ENCODE results near the gene ATRN. TPM values are rescaled to one million over a fixed set of nuclear protein-coding genes. Genes with fewer than 3 reads are reported as not detected.

The ATRN gene
- total RNA-seq, 2 experiments from 2014 or later, result 8.8 to 9.1 TPM

- no peaks in the 10 kb centered on the region for H3K27me3 Mint-ChIP-seq
- CTCF ChIA-PET, result no interaction called here
- ATAC-seq (ENCODE audit: poor library complexity) (no peak), DNase-seq (no peak)
- no peak overlapping the region for H3K27ac Mint-ChIP-seq
- intact Hi-C loops (cut with DNase I, micrococcal nuclease), result no loop called here
- H3K9me3 Mint-ChIP-seq, result no peaks in the 10 kb centered on the region
- H3K9me3 ChIP-seq (ENCODE audit: control insufficient read depth in 1 of 2, insufficient read depth in 1 of 2, low read length in 2 of 2), result no peaks in the 10 kb centered on the region
- POLR2A ChIA-PET, result no interaction called here
- H3K27me3 ChIP-seq (ENCODE audit: control insufficient read depth in 1 of 2, insufficient read depth in 2 of 2, low read length in 2 of 2), result no peaks in the 10 kb centered on the region
- peaks cover 75% of the 10 kb centered on the region for H3K36me3 Mint-ChIP-seq (ENCODE audit: low read depth)
- H3K36me3 ChIP-seq (ENCODE audit: insufficient read depth, low read length), result peaks cover 13% of the 10 kb centered on the region
- no peak overlapping the region for H3K4me3 Mint-ChIP-seq
- no peak overlapping the region for H3K27ac ChIP-seq (ENCODE audit: low read depth in 1 of 2, low read length in 2 of 2)
- H3K4me1 Mint-ChIP-seq (ENCODE audit: low read depth), result no peaks in the 10 kb centered on the region
- TF ChIP-seq, protein P1, sequence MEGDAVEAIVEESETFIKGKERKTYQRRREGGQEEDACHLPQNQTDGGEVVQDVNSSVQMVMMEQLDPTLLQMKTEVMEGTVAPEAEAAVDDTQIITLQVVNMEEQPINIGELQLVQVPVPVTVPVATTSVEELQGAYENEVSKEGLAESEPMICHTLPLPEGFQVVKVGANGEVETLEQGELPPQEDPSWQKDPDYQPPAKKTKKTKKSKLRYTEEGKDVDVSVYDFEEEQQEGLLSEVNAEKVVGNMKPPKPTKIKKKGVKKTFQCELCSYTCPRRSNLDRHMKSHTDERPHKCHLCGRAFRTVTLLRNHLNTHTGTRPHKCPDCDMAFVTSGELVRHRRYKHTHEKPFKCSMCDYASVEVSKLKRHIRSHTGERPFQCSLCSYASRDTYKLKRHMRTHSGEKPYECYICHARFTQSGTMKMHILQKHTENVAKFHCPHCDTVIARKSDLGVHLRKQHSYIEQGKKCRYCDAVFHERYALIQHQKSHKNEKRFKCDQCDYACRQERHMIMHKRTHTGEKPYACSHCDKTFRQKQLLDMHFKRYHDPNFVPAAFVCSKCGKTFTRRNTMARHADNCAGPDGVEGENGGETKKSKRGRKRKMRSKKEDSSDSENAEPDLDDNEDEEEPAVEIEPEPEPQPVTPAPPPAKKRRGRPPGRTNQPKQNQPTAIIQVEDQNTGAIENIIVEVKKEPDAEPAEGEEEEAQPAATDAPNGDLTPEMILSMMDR (IDR thresholded peaks at IDR 0.05), result no peak
- H3K4me1 ChIP-seq (ENCODE audit: insufficient read depth, low read length), result no peaks in the 10 kb centered on the region
- no peak overlapping the region for H3K4me3 ChIP-seq (ENCODE audit: low read length)
These were observed 174.7 kb downstream of the ATRN start for GRCh38 chr20:3645309-3646066.

- CTCF ChIA-PET, result no interaction called here
- no peak overlapping the region for H3K4me3 Mint-ChIP-seq
- DNase-seq (no peak), ATAC-seq (ENCODE audit: poor library complexity) (no peak)
- no peaks in the 10 kb centered on the region for H3K9me3 ChIP-seq (ENCODE audit: control insufficient read depth in 1 of 2, insufficient read depth in 1 of 2, low read length in 2 of 2)
- no peak overlapping the region for H3K27ac ChIP-seq (ENCODE audit: low read depth in 1 of 2, low read length in 2 of 2)
- H3K27ac Mint-ChIP-seq, result no peak overlapping the region
- no peaks in the 10 kb centered on the region for H3K9me3 Mint-ChIP-seq
- H3K4me3 ChIP-seq (ENCODE audit: low read length), result no peak overlapping the region
- TF ChIP-seq, protein P1 (IDR thresholded peaks at IDR 0.05), result no peak
- peaks cover 13% of the 10 kb centered on the region for H3K36me3 ChIP-seq (ENCODE audit: insufficient read depth, low read length)
- no peaks in the 10 kb centered on the region for H3K27me3 Mint-ChIP-seq
- H3K4me1 ChIP-seq (ENCODE audit: insufficient read depth, low read length), result no peaks in the 10 kb centered on the region
- intact Hi-C loops (cut with DNase I, micrococcal nuclease), result no loop called here
- peaks cover 74% of the 10 kb centered on the region for H3K36me3 Mint-ChIP-seq (ENCODE audit: low read depth)
- POLR2A ChIA-PET, result no interaction called here
- no peaks in the 10 kb centered on the region for H3K27me3 ChIP-seq (ENCODE audit: control insufficient read depth in 1 of 2, insufficient read depth in 2 of 2, low read length in 2 of 2)
- no peaks in the 10 kb centered on the region for H3K4me1 Mint-ChIP-seq (ENCODE audit: low read depth)
These were observed 175.2 kb downstream of the ATRN start for GRCh38 chr20:3646067-3646440.

DNA sequence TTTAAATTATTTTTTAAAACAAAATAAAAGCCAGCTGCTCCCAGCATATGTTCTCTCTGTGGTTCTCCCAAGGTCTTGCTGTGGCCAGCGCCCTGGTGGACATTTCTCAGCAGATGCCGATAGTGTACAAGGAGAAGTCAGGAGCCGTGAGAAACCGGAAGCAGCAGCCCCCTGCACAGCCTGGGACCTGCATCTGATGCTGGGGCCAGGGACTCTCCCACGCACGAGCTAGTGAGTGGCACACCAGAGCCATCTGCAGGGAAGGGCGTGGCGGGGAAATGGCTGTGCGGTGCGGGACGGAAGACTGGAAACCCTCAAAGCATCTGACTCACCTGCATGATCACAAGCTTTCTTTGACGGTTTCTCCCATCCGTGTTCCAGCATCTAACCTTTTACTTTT is 175.8 kb downstream of the ATRN start:
- peaks cover 71% of the 10 kb centered on the region for H3K36me3 Mint-ChIP-seq (ENCODE audit: low read depth)

More for the DNA sequence above, 175.8 kb downstream of the ATRN start:
- H3K4me1 ChIP-seq (ENCODE audit: insufficient read depth, low read length), result no peaks in the 10 kb centered on the region
- no peak overlapping the region for H3K27ac ChIP-seq (ENCODE audit: low read depth in 1 of 2, low read length in 2 of 2)
- H3K9me3 Mint-ChIP-seq, result no peaks in the 10 kb centered on the region
- ChIA-PET POLR2A (no interaction called here), CTCF (no interaction called here)
- H3K4me3 ChIP-seq (ENCODE audit: low read length), result no peak overlapping the region
- H3K27me3 Mint-ChIP-seq, result no peaks in the 10 kb centered on the region
- intact Hi-C loops (cut with DNase I, micrococcal nuclease), result no loop called here
- no peaks in the 10 kb centered on the region for H3K27me3 ChIP-seq (ENCODE audit: control insufficient read depth in 1 of 2, insufficient read depth in 2 of 2, low read length in 2 of 2)
- DNase-seq (no peak), ATAC-seq (ENCODE audit: poor library complexity) (no peak)
- no peak overlapping the region for H3K4me3 Mint-ChIP-seq
- TF ChIP-seq, protein P1 (IDR thresholded peaks at IDR 0.05), result no peak
- H3K27ac Mint-ChIP-seq, result no peak overlapping the region
- H3K9me3 ChIP-seq (ENCODE audit: control insufficient read depth in 1 of 2, insufficient read depth in 1 of 2, low read length in 2 of 2), result no peaks in the 10 kb centered on the region
- H3K36me3 ChIP-seq (ENCODE audit: insufficient read depth, low read length), result peaks cover 13% of the 10 kb centered on the region
- H3K4me1 Mint-ChIP-seq (ENCODE audit: low read depth), result no peaks in the 10 kb centered on the region
